ENCODE measurements around the gene PSME1.

GRCh38 chr14:24092110-24092504 lies 43.9 kb upstream of the PSME1 start:
- TF ChIP-seq CTCF (conservative IDR thresholded peaks at IDR 0.05 in 1 of 2, IDR thresholded peaks at IDR 0.05 in 1 of 2; ENCODE audit: extremely low read depth in 1 of 2, insufficient read depth in 1 of 2, low read depth in 1 of 2, low read length in 2 of 2): no peak
- TF ChIP-seq EZH2 (IDR thresholded peaks at IDR 0.05; ENCODE audit: borderline replicate concordance, low read length): no peak
